Subcutaneous adipose tissue (tissue), 4 donors: ENCODE data around the gene EMILIN2. TPM values are rescaled to one million over a fixed set of nuclear protein-coding genes. Genes with fewer than 3 reads are reported as not detected.

ENCODE experiments used
- total RNA-seq, 4 donors: library from RNA; depleted of rRNA; stranded (reverse); fragments of >200 nt; gene quantifications; one replicate each; pipeline ENCODE4 v1.1.0, GENCODE V29; 2016
- TF ChIP-seq, protein P1 (sequence below): fragments of 450-650 bp; IDR thresholded peaks from one replicate; pipeline ENCODE4 v1.5.1; 2016; ENCODE audit warnings: low read depth, mild to moderate bottlenecking, control low read depth, antibody characterized with exemption, moderate library complexity

EMILIN2 gene
- total RNA-seq, 4 donors from 2014 or later, result 23.6 to 107 (median 38.4) TPM

DNA sequence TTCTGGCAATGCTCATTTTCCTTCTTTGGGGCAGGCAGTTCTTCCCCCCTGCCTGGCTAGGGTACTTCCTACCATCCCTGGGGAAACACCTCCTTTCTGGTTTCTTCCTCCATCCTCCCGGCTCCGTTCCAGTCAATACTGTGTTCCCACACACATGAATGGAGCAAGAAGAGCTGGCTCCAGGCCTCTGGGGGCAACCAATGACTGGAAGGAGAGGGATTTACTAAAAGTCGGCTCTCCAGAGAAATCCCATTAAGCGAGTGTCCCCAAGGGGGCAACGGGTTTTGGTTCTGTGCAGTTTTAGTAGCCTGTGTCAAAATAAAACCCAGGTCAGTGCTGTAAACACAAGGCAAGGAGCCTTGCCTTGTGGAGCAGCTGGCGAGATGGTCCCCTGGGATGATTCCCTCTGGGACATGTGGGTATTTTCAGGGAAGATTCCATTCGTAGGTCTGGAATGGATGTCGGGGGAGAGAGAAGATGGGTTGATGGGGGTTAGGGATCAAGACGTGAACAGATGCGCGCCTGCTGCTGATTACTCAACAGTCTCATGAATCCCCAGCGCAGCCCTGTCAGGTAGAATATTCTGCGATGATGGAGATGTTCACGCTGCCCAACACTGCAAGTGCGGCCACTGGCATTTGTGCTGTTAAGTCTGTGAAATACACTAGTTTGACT, 32.0 kb downstream of the EMILIN2 start:
- TF ChIP-seq, protein P1, sequence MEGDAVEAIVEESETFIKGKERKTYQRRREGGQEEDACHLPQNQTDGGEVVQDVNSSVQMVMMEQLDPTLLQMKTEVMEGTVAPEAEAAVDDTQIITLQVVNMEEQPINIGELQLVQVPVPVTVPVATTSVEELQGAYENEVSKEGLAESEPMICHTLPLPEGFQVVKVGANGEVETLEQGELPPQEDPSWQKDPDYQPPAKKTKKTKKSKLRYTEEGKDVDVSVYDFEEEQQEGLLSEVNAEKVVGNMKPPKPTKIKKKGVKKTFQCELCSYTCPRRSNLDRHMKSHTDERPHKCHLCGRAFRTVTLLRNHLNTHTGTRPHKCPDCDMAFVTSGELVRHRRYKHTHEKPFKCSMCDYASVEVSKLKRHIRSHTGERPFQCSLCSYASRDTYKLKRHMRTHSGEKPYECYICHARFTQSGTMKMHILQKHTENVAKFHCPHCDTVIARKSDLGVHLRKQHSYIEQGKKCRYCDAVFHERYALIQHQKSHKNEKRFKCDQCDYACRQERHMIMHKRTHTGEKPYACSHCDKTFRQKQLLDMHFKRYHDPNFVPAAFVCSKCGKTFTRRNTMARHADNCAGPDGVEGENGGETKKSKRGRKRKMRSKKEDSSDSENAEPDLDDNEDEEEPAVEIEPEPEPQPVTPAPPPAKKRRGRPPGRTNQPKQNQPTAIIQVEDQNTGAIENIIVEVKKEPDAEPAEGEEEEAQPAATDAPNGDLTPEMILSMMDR, result no peak

DNA sequence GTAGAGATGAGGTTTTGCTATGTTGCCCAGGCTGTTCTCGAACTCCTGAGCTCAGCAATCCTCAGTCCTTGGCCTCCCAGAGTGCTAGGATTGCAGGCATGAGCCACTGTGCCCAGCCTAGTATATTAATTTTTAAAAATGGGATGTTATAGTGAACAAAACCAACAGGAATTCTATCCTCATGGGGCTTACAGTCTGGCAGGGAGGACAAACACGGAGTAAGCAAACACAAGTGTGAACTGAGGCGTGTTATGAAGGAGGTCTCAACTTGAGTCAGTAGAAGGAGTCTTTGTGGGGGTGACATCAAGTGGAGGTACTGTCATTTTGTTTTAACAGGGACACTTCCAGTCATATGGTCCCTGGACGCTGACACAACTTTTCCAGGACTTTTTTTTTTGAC, 33.1 kb downstream of the EMILIN2 start:
- TF ChIP-seq, protein P1, result no peak

DNA sequence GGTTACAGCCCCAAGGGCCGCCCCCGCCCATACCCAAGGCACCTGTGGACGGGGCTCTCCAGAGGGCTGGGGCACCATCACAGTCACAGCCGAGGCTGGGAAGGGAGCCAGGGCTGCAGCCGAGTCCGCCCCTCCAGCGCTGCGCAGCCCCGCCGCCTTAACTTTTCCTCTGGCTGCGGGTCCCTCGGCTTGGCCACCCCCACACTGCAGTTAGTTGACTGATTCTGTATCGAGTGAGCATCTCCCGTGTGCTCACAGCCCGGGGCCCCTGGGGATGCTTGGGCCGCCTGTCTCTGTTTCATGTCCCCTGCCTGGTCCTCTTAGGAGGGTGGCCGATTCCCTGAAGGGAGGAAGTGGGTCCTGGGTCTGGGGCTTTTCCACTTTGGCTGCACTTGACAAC, 33.7 kb downstream of the EMILIN2 start:
- TF ChIP-seq, protein P1, result no peak

DNA sequence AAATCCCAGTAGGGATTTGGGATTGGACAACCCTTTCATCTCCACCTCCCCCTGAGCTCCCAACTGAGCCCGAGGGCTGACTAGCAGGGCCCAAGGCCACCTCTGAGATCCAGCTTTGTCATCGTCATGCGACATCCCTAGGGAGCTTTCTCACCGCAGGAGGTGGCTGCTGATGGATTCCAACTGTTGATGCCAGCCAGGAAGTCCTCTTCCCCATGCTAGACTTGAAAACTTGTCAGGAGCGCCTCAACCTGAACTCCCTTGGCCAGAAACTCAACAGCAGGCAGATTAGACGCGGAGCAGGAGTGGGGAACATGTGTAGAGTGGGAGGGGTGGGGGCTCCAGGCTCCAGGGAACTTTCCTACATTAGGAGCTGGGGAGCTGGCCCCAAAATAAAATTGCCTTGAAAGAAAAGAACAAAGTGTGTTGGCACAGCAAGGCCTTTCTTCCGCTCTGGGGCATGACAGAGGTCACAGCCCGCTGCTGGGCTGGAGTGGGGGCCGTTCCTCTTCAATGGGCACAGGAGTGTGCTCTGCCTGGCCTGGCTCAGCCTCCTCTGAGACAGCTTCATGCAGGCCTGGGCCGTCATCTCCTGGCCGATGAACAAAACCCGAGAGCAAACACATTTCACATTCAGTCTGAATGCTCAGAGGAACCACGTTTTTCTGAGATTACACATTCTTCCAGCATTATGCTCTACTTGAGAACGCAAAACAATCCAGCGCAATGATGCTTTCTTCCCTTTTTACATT, 34.5 kb downstream of the EMILIN2 start:
- TF ChIP-seq, protein P1, result no peak

DNA sequence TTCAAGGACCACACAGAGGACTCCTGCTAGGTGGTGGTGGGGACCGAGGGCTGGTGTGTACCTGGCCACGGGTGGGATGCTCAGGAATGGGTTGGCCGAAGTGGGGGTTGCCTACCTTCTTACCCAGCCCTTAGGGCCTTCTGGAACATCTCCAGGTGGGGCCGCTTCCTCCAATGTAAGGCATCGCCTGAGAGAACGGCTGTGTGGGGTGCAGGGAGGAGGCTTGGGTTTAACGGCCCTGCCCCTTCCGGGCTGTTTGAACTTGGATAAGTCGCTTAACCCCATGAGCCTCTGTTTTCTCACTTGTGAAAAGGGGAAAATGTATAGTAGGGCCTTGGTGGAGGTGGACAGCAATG, 35.0 kb downstream of the EMILIN2 start:
- TF ChIP-seq, protein P1, result no peak

DNA sequence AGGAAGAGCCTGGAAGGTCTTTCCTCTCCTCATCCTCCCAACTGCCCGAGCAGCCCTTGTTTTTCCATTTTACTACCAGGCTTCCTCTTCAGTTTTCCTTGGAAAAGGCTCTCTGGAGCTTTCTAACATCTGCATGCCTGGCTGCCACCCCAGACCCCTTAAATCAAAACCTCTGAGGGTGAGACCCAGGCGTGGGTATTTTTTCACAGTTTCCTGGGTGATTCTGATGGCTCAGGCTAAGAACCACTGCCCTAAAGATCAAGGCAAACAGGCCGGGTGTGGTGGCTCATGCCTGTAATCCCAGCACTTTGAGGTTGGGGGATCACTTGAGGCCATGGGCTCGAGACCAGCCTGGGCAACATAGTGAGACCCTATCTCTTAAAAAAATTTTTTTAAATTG, 35.4 kb downstream of the EMILIN2 start:
- TF ChIP-seq, protein P1, result no peak

DNA sequence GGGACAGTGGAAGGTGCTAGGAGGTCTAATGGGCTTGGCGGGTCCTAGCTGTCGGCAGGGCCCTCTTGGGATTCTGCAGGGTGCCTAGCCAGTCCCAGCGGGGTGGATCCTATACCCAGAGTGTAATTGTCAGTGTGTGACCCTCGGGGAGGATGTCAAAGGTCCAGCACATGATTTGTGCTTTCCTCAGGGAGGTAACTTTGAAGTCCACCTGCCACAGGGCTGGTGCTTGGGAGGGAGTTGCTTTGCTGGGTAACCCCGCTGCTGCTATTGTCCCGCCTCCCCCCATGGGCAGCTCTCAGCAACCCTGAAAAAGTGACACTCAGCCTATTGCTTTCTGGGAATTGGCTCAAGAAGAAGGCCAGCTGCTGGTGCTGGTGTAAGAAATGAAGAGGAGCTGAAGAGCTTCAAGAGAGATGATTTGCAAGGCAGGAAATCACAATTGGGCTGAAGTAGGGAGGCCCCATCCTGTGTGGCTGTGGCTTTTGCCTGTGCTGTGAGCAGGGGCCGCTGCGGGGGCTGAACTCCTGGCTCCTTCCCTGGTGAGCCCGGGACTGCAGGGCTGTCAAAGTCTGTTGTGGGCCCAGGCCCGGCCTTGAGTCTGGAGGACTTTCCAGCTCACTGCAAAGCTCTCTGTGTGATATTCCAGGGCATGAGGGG, 36.4 kb downstream of the EMILIN2 start:
- TF ChIP-seq, protein P1, result no peak
